ENCODE data around the gene ACBD3. TPM values are rescaled to one million over a fixed set of nuclear protein-coding genes. Genes with fewer than 3 reads are reported as not detected.

ACBD3 gene
- total RNA-seq, 1 donor from 2014 or later: 41.2 TPM

DNA sequence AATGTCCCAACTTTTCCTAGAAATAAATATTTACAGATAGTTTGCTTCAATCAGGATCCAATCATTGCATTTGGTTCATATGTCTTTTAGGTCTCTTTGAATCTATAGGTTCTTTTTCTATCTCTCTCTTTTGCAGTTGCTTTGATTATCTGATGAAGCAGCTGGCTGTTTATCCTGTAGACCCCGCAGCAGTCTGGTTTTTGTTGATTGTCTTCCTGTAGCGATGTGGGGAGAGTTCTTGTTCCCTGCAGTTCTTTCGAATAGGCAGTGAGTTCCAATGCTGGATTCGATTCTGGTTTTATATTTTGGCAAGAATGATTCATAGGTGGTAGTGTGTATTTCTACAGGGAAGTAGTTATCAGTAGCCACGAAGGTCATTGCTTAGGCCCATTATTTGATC is 29.5 kb upstream of the ACBD3 start:
- H3K4me1 ChIP-seq (ENCODE audit: control insufficient read depth in 3 of 3, insufficient read depth in 3 of 3, low read length in 3 of 3): no peaks in the 10 kb centered on the region
- no peaks in the 10 kb centered on the region for H3K27me3 ChIP-seq (ENCODE audit: control insufficient read depth in 3 of 3, insufficient read depth in 3 of 3, low read length in 3 of 3)
- no peak overlapping the region for H3K4me3 ChIP-seq (ENCODE audit: low read length in 3 of 3)
- H3K36me3 ChIP-seq (ENCODE audit: control insufficient read depth in 3 of 3, insufficient read depth in 3 of 3, low read length in 3 of 3): no peaks in the 10 kb centered on the region
- H3K27ac ChIP-seq (ENCODE audit: low read depth, low read length): no peak overlapping the region
- no peaks in the 10 kb centered on the region for H3K9me3 ChIP-seq (ENCODE audit: control insufficient read depth in 3 of 3, low read length in 3 of 3)
- no peak overlapping the region for H3K9ac ChIP-seq (ENCODE audit: low read depth in 1 of 3, low read length in 3 of 3)

DNA sequence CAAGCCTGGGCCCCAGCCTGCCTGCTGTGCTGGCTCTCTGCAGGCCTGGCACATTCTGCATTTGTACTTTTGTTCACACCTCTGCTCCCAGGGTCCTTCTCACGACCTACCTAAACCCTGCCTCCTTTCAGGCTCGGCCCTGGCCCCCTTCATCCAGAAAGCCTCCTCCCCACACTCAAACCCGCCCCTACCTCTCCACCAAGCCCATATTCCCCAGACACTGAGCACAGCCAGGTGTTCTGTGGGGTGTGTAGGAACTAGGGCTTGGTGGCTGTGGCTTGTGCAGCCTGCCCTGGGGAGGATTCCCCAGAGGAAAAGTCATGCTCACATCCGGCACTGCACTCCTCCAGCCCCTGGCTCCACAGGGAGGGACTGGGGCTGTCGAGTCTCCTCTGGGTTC is 28.7 kb upstream of the ACBD3 start:
- H3K36me3 ChIP-seq (ENCODE audit: control insufficient read depth in 3 of 3, insufficient read depth in 3 of 3, low read length in 3 of 3): no peaks in the 10 kb centered on the region
- no peaks in the 10 kb centered on the region for H3K27me3 ChIP-seq (ENCODE audit: control insufficient read depth in 3 of 3, insufficient read depth in 3 of 3, low read length in 3 of 3)
- no peaks in the 10 kb centered on the region for H3K9me3 ChIP-seq (ENCODE audit: control insufficient read depth in 3 of 3, low read length in 3 of 3)
- H3K4me1 ChIP-seq (ENCODE audit: control insufficient read depth in 3 of 3, insufficient read depth in 3 of 3, low read length in 3 of 3): no peaks in the 10 kb centered on the region
- no peak overlapping the region for H3K27ac ChIP-seq (ENCODE audit: low read depth, low read length)
- H3K4me3 ChIP-seq (ENCODE audit: low read length in 3 of 3): no peak overlapping the region
- no peak overlapping the region for H3K9ac ChIP-seq (ENCODE audit: low read depth in 1 of 3, low read length in 3 of 3)

DNA sequence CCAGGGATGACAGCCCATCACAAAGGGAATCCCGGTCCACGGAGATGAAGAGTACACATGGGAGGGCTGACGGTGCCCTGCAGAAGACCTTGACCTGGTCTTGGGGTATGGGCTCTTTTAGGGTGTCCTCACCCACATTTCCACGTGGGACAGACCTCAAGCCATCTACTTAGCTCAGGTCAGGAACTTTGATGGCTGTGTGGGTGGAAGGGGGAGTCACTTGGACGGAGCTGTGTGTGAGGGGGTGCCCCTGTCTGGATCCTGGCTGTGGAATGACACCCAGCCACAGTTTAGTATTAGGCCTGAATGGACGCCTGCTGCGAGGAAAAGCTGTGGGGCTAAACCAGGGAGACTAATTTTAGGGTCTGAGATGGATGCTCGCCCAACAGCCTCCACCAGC is 26.0 kb upstream of the ACBD3 start:
- Histone ChIP-seq H3K4me3 (ENCODE audit: low read length in 3 of 3) (no peak overlapping the region), H3K27ac (ENCODE audit: low read depth, low read length) (no peak overlapping the region)

DNA sequence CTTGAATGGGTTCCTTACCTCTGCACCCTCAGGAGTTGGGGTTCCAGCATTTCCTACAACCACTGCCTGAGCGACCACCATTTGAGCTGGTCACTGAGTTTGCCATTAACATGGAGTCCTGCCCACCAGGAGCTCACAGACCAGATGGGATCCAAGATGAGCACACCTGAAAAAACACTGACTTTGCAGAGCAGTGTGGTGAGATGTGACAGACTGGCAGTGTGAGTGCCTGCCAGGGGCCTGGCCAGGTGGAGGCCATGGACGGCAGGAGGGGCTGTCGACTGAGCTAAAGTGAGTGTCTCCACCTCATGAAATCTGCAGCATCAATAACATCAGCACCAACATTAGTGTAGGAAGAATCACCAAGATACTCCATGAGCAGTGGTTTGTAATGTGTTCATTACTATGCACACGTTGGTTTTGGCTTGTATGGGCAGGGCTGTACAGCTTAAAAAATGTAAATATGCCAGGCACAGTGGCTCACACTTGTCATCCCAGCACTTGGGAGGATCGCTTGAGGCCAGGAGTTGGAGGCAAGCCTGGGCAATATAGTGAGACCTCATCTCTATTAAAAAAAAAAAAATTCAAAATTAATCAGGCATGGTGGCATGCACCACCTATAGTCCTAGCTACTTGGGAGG is 24.8 kb upstream of the ACBD3 start:
- no peaks in the 10 kb centered on the region for H3K36me3 ChIP-seq (ENCODE audit: control insufficient read depth in 3 of 3, insufficient read depth in 3 of 3, low read length in 3 of 3)
- H3K4me1 ChIP-seq (ENCODE audit: control insufficient read depth in 3 of 3, insufficient read depth in 3 of 3, low read length in 3 of 3): no peaks in the 10 kb centered on the region
- H3K27me3 ChIP-seq (ENCODE audit: control insufficient read depth in 3 of 3, insufficient read depth in 3 of 3, low read length in 3 of 3): no peaks in the 10 kb centered on the region
- no peak overlapping the region for H3K27ac ChIP-seq (ENCODE audit: low read depth, low read length)
- no peak overlapping the region for H3K9ac ChIP-seq (ENCODE audit: low read depth in 1 of 3, low read length in 3 of 3)
- no peak overlapping the region for H3K4me3 ChIP-seq (ENCODE audit: low read length in 3 of 3)
- no peaks in the 10 kb centered on the region for H3K9me3 ChIP-seq (ENCODE audit: control insufficient read depth in 3 of 3, low read length in 3 of 3)

More for the DNA sequence above, 26.0 kb upstream of the ACBD3 start:
- no peaks in the 10 kb centered on the region for H3K9me3 ChIP-seq (ENCODE audit: control insufficient read depth in 3 of 3, low read length in 3 of 3)
- no peaks in the 10 kb centered on the region for H3K27me3 ChIP-seq (ENCODE audit: control insufficient read depth in 3 of 3, insufficient read depth in 3 of 3, low read length in 3 of 3)
- no peaks in the 10 kb centered on the region for H3K4me1 ChIP-seq (ENCODE audit: control insufficient read depth in 3 of 3, insufficient read depth in 3 of 3, low read length in 3 of 3)
- no peak overlapping the region for H3K9ac ChIP-seq (ENCODE audit: low read depth in 1 of 3, low read length in 3 of 3)
- H3K36me3 ChIP-seq (ENCODE audit: control insufficient read depth in 3 of 3, insufficient read depth in 3 of 3, low read length in 3 of 3): no peaks in the 10 kb centered on the region

DNA sequence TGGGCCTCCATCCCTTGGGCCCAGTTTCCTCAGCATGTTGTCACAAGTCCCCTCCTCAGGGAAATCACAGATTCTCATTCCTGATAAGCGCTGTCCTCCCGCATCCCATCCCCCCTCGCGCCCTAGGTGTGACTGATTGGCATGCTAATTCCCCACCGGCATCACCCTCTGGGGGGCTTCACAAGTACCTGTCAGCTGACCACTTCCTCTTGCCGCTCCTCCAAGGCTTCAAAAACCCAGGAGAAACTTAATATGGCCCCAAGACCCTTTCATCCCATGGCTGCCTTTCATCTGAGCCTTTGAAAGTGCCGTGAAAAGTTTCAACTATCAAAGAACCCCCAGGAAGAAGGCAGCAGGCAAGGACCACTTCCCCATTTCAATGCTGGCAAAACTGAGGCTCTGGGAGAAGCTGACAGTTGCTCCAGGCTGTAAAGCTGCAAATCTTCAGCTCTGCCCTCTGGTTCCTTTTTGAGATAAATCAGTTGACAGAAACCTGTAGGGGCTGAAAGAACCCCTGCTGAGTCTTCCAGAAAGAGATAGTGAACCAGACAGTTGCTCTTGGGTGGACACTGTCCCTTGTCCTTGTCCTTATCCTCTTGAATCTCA is 24.1 kb upstream of the ACBD3 start:
- no peaks in the 10 kb centered on the region for H3K9me3 ChIP-seq (ENCODE audit: control insufficient read depth in 3 of 3, low read length in 3 of 3)
- H3K9ac ChIP-seq (ENCODE audit: low read depth in 1 of 3, low read length in 3 of 3): no peak overlapping the region
- no peaks in the 10 kb centered on the region for H3K4me1 ChIP-seq (ENCODE audit: control insufficient read depth in 3 of 3, insufficient read depth in 3 of 3, low read length in 3 of 3)
- no peak overlapping the region for H3K27ac ChIP-seq (ENCODE audit: low read depth, low read length)
- H3K36me3 ChIP-seq (ENCODE audit: control insufficient read depth in 3 of 3, insufficient read depth in 3 of 3, low read length in 3 of 3): no peaks in the 10 kb centered on the region
- no peaks in the 10 kb centered on the region for H3K27me3 ChIP-seq (ENCODE audit: control insufficient read depth in 3 of 3, insufficient read depth in 3 of 3, low read length in 3 of 3)
- H3K4me3 ChIP-seq (ENCODE audit: low read length in 3 of 3): no peak overlapping the region

DNA sequence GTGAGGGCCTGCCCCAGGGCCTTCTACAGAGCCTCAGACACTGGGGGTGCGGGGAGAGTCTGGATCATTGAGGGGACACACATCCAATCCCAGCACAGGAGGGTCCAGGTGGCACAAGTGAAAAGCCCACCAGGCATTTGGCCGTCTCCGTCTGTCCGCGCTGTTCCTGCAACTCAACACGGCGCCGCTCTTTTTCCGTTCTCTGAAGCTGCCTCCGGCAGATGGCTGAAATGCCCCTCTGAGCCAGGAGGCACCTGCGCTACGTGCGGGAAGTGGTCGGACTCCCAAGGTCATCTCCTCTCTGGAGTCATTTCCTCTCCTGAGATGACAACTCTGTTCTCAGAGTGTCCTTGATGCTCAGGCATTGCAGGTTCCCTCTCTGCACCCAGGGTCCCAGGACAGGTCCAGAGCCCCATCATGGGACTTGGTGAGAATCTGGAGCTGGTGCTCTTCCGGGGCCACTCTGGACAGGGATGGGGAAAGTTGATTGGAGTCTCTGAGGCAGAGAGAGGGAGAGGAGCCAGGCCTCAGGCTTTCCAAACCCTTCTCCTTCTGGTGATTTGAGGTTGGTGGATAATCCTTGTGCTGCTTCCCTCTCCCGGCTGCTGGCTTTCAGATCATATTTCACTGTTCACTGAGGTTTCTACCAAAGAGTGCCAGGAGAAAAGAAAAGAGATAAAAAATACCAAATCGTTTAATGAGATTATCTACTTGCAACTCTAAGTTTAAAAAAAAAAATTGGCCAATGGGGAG is 22.9 kb upstream of the ACBD3 start:
- Histone ChIP-seq H3K9me3 (ENCODE audit: control insufficient read depth in 3 of 3, low read length in 3 of 3) (no peaks in the 10 kb centered on the region), H3K4me3 (ENCODE audit: low read length in 3 of 3) (no peak overlapping the region), H3K9ac (ENCODE audit: low read depth in 1 of 3, low read length in 3 of 3) (no peak overlapping the region), H3K27me3 (ENCODE audit: control insufficient read depth in 3 of 3, insufficient read depth in 3 of 3, low read length in 3 of 3) (no peaks in the 10 kb centered on the region), H3K4me1 (ENCODE audit: control insufficient read depth in 3 of 3, insufficient read depth in 3 of 3, low read length in 3 of 3) (no peaks in the 10 kb centered on the region), H3K27ac (ENCODE audit: low read depth, low read length) (no peak overlapping the region), H3K36me3 (ENCODE audit: control insufficient read depth in 3 of 3, insufficient read depth in 3 of 3, low read length in 3 of 3) (no peaks in the 10 kb centered on the region)

DNA sequence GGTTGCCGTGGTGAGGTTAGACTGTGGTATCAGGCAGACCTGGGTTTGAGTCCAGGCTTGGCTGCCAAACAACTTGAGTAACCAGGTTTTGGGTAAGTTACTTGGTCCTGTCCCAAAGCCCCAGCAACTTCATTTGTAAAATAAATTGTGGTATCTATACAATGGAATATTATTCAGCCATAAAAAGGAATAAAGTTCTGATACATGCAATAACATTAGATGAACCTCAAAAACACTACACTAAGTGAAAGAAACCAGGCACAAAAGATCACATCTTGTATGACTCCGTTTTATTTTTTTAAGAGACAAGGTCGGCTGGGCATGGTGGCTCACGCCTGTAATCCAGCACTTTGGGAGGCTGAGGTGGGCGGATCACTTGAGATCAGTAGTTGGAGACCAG is 20.5 kb upstream of the ACBD3 start:
- Histone ChIP-seq H3K27ac (ENCODE audit: low read depth, low read length) (no peak overlapping the region), H3K9ac (ENCODE audit: low read depth in 1 of 3, low read length in 3 of 3) (no peak overlapping the region), H3K4me1 (ENCODE audit: control insufficient read depth in 3 of 3, insufficient read depth in 3 of 3, low read length in 3 of 3) (no peaks in the 10 kb centered on the region), H3K27me3 (ENCODE audit: control insufficient read depth in 3 of 3, insufficient read depth in 3 of 3, low read length in 3 of 3) (no peaks in the 10 kb centered on the region), H3K36me3 (ENCODE audit: control insufficient read depth in 3 of 3, insufficient read depth in 3 of 3, low read length in 3 of 3) (no peaks in the 10 kb centered on the region), H3K9me3 (ENCODE audit: control insufficient read depth in 3 of 3, low read length in 3 of 3) (no peaks in the 10 kb centered on the region), H3K4me3 (ENCODE audit: low read length in 3 of 3) (no peak overlapping the region)

DNA sequence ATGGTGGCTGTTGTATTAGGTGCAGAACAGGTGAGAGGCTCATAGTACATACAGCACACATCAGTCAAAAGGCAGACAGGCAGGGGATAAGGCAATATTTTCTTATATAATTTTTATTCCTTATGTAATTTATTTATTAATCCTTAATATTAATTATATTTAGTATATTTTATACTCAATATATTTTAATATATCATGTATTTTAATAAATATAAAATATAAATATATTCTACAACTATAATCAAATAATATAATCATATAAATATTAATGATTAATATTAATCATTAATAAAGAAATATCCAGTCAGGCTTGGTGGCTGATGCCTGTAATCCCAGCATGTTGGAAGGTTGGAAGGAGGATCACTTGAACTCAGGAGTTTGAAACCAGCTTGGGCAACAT is 17.7 kb upstream of the ACBD3 start:
- H3K4me1 ChIP-seq (ENCODE audit: control insufficient read depth in 3 of 3, insufficient read depth in 3 of 3, low read length in 3 of 3): no peaks in the 10 kb centered on the region
- H3K27me3 ChIP-seq (ENCODE audit: control insufficient read depth in 3 of 3, insufficient read depth in 3 of 3, low read length in 3 of 3): no peaks in the 10 kb centered on the region
- H3K9ac ChIP-seq (ENCODE audit: low read depth in 1 of 3, low read length in 3 of 3): no peak overlapping the region
- H3K36me3 ChIP-seq (ENCODE audit: control insufficient read depth in 3 of 3, insufficient read depth in 3 of 3, low read length in 3 of 3): no peaks in the 10 kb centered on the region
- H3K9me3 ChIP-seq (ENCODE audit: control insufficient read depth in 3 of 3, low read length in 3 of 3): no peaks in the 10 kb centered on the region
- no peak overlapping the region for H3K4me3 ChIP-seq (ENCODE audit: low read length in 3 of 3)
- H3K27ac ChIP-seq (ENCODE audit: low read depth, low read length): no peak overlapping the region

DNA sequence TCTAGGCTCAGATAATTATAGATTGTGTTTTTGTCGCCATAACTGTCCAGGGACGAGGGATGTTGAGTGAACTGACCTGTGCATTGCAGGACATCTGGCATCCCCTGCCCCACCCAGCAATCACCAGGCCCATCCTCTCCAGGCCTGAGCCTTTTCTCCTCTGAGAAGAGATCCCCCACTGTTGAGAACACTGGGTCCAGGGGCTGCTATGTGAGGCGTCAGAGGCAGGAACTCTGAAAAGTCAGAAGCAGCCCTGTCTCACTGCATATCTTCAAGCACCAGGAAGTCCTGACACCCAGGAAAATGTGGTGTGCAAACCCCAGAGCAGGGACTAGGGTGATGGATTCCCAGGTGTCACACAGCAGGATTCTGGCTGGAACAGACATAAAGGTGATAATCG is 17.1 kb upstream of the ACBD3 start:
- Histone ChIP-seq H3K4me3 (ENCODE audit: low read length in 3 of 3) (no peak overlapping the region), H3K36me3 (ENCODE audit: control insufficient read depth in 3 of 3, insufficient read depth in 3 of 3, low read length in 3 of 3) (no peaks in the 10 kb centered on the region), H3K9me3 (ENCODE audit: control insufficient read depth in 3 of 3, low read length in 3 of 3) (no peaks in the 10 kb centered on the region), H3K27ac (ENCODE audit: low read depth, low read length) (no peak overlapping the region), H3K9ac (ENCODE audit: low read depth in 1 of 3, low read length in 3 of 3) (no peak overlapping the region), H3K4me1 (ENCODE audit: control insufficient read depth in 3 of 3, insufficient read depth in 3 of 3, low read length in 3 of 3) (no peaks in the 10 kb centered on the region), H3K27me3 (ENCODE audit: control insufficient read depth in 3 of 3, insufficient read depth in 3 of 3, low read length in 3 of 3) (no peaks in the 10 kb centered on the region)

DNA sequence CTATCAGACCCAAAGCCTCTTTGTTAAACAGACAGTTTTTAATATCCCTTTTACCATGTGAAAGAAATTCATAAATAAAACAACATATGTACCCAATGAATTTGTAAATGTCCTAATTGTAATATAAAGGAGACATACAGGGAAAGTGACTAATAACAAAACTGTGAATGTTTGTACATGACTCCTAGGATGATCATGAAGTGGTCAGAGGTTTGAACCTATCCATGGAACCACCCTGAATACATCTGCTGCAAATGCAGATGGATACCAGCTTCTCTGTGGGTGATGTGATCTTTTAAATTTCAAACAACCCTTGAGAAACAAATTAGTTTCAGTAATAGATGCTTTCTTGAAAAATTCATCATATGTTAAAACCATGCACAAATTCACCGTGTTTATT is 16.7 kb upstream of the ACBD3 start:
- Histone ChIP-seq H3K9me3 (ENCODE audit: control insufficient read depth in 3 of 3, low read length in 3 of 3) (no peaks in the 10 kb centered on the region), H3K4me1 (ENCODE audit: control insufficient read depth in 3 of 3, insufficient read depth in 3 of 3, low read length in 3 of 3) (no peaks in the 10 kb centered on the region), H3K36me3 (ENCODE audit: control insufficient read depth in 3 of 3, insufficient read depth in 3 of 3, low read length in 3 of 3) (no peaks in the 10 kb centered on the region)

More for the DNA sequence above, 16.7 kb upstream of the ACBD3 start:
- no peaks in the 10 kb centered on the region for H3K27me3 ChIP-seq (ENCODE audit: control insufficient read depth in 3 of 3, insufficient read depth in 3 of 3, low read length in 3 of 3)
- no peak overlapping the region for H3K27ac ChIP-seq (ENCODE audit: low read depth, low read length)
- no peak overlapping the region for H3K4me3 ChIP-seq (ENCODE audit: low read length in 3 of 3)
- no peak overlapping the region for H3K9ac ChIP-seq (ENCODE audit: low read depth in 1 of 3, low read length in 3 of 3)

All from skeletal muscle tissue (tissue), 4 donors.